GM23248 (cell line): ENCODE data around the gene DDX23.
"Not testable (repeated sequence)": the region's sequence is repeated elsewhere in the genome, so short reads cannot be mapped to it uniquely, and the experiment has no call there.

ENCODE experiments used
- EZH2 ChIP-seq: fragments of 200-600 bp; sonication (generic); IDR thresholded peaks from 2 replicates; pipeline ENCODE4 v1.6.1; 2018; ENCODE audit warnings: antibody characterized with exemption, mild to moderate bottlenecking; ENCODE audit not compliant: insufficient read depth, poor library complexity, severe bottlenecking
- EZH2phosphoT487 ChIP-seq: fragments of 200-600 bp; sonication (generic); IDR thresholded peaks from 2 replicates; pipeline ENCODE4 v1.6.1; 2018; ENCODE audit warnings: antibody characterized with exemption, moderate library complexity, mild to moderate bottlenecking, low read depth; ENCODE audit not compliant: insufficient read depth

DNA sequence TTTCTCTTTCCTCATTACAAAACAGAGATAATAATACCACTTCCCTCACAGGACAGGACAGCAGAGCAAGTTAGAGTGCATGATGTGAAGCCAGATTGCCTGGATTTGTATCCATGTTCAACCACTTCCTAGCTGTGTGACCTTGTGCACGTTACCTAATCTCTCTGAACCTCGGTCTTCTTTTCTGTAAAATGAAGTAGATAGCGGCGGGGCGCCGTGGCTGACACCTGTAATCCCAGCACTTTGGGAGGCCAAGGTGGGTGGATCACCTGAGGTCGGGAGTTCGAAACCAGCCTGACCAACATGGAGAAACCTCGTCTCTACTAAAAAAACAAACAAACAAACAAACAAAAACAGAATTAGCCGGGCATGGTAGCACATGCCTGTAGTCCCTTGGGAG, 3.0 kb upstream of the DDX23 start:
- TF ChIP-seq EZH2phosphoT487, EZH2: not testable (repeated sequence)
